Measurements from ENCODE around the gene GNAT2.

GNAT2 gene

DNA sequence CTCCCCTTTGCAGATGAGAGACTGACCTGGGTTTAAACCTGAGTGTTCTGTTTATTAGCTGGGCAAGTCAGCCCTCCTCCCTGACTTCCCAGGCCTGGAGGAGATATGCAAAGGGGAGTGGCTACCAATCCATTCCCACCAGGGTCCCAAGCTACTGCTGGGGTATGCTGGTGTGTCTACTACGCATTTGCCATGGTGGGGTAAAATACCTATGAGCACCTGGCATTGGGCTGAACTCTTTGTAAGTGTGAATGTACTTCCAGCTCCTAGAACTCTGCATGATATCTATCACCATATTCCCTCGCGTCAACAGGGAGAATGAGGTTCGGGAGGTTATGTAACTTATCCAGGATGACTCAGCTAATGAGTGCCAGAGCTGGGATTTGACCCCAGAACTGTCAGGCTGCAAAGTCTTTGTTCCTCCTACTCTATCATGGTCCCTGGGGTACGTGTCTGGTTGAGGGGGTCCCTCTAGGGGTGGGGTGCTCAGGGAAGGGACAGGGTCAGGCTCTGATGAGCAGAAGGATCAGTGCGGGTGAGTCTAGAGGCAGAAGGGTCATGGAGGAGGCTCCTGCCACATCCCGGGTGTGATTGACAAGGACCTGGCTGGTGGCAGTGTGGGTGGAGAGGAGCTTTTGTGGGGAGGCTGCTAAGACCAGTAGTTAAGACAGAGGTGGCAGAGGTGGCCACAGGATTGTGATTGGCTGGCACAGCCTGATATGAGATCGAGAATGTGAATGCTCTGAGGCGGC lies 17.0 kb upstream of the GNAT2 start:
- H3K27ac ChIP-seq: no peak overlapping the region
- TF ChIP-seq, protein P1, sequence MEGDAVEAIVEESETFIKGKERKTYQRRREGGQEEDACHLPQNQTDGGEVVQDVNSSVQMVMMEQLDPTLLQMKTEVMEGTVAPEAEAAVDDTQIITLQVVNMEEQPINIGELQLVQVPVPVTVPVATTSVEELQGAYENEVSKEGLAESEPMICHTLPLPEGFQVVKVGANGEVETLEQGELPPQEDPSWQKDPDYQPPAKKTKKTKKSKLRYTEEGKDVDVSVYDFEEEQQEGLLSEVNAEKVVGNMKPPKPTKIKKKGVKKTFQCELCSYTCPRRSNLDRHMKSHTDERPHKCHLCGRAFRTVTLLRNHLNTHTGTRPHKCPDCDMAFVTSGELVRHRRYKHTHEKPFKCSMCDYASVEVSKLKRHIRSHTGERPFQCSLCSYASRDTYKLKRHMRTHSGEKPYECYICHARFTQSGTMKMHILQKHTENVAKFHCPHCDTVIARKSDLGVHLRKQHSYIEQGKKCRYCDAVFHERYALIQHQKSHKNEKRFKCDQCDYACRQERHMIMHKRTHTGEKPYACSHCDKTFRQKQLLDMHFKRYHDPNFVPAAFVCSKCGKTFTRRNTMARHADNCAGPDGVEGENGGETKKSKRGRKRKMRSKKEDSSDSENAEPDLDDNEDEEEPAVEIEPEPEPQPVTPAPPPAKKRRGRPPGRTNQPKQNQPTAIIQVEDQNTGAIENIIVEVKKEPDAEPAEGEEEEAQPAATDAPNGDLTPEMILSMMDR (IDR thresholded peaks at IDR 0.05; ENCODE audit: low read depth, low read length): no peak
- H3K9me3 ChIP-seq (ENCODE audit: severe bottlenecking): no peaks in the 10 kb centered on the region
- H3K27me3 ChIP-seq (ENCODE audit: insufficient read depth, low read depth, severe bottlenecking): no peaks in the 10 kb centered on the region
- no peak for DNase-seq
- H3K36me3 ChIP-seq: peaks cover 8% of the 10 kb centered on the region
- no peak overlapping the region for H3K4me3 ChIP-seq (ENCODE audit: low read depth, low read length)

DNA sequence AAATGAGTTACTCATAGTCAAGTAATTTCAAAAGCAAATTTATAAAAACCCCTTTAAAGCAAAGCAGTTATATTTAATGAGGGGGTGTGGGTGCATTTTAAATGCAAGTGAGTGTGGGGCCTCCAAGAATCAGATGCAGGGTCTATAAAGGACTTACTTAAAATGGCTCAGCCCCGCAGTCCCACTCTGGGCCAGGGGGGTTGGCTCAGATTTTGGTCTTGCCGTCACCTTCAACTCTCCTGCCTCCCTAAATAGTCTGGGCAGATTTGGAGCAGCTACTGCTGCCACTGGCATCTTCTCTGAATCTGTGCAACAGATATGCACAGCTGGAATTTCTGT lies 16.4 kb upstream of the GNAT2 start:
- no peaks in the 10 kb centered on the region for H3K9me3 ChIP-seq (ENCODE audit: severe bottlenecking)
- TF ChIP-seq, protein P1 (IDR thresholded peaks at IDR 0.05; ENCODE audit: low read depth, low read length): no peak
- H3K27me3 ChIP-seq (ENCODE audit: insufficient read depth, low read depth, severe bottlenecking): no peaks in the 10 kb centered on the region
- no peak overlapping the region for H3K27ac ChIP-seq
- peaks cover 13% of the 10 kb centered on the region for H3K36me3 ChIP-seq
- no peak overlapping the region for H3K4me3 ChIP-seq (ENCODE audit: low read depth, low read length)
- DNase-seq: no peak

DNA sequence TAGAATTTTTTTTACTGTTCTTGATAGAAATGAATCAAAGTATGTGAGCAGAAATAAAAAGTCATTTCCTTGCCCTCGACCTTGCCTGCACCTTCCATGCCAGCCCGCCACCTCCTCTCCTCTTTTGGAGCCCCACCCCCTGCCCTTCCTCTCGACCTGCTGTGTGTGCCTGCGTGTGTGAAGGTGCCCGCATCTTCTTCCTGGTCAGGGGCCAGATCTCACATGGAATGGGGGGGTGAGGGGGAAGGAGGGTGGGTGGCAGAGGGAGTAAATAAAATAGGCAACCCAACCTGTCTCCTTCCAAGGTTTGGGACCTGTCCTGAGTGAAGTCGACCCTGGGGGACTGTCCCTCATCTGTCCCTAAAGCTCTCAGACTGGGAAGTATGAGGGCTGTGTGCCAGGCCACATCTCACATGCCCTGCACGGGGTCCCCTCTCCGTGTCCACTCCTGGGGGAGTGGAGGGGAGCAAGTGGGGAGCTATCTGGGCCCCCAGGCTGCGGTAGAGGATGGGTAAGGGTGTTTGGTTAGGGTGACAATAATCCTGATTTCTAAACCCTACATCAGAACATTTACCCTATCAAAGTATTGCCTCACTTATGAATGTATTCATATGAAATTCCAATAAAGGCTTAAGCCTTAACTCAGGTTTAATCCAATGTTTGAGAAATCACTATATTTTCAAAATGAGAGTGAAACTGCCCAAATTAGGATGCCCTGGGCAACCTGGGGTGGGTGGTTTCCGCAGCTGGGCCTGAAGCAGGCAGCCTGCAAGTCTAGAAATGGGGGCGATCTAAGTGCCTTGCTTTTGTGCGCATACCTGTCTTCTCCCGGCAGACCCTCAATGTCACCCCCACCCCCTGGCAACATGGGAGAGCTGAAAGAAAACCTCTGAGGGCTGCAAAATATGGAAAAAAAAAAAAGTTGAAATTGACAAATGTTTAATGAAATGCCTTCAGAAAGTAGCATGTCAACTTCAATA lies 15.6 kb upstream of the GNAT2 start:
- Histone ChIP-seq H3K9me3 (ENCODE audit: severe bottlenecking) (no peaks in the 10 kb centered on the region), H3K27ac (no peak overlapping the region), H3K36me3 (peaks cover 17% of the 10 kb centered on the region), H3K4me3 (ENCODE audit: low read depth, low read length) (no peak overlapping the region), H3K27me3 (ENCODE audit: insufficient read depth, low read depth, severe bottlenecking) (no peaks in the 10 kb centered on the region)
- TF ChIP-seq, protein P1 (IDR thresholded peaks at IDR 0.05; ENCODE audit: low read depth, low read length): no peak
- no peak for DNase-seq

DNA sequence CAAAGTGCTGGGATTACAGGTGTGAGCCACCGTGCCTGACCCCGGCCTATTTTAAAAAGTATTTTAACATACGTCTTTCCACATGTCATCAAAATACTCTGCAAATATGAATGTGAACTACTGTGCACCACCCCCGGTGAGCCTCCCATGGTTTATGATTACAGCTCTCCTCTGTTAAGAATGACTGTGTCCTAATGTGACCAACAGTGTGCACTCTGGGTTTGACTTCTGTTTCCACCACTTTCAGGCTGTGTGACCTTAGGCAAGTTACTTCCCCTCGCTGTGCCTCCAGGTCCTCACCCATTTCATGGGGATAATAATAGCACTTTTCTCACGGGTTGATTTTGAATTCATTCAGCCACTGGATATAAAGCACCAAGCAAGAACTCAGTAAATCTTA lies 14.9 kb upstream of the GNAT2 start:
- TF ChIP-seq, protein P1 (IDR thresholded peaks at IDR 0.05; ENCODE audit: low read depth, low read length): no peak
- DNase-seq: no peak
- H3K4me3 ChIP-seq (ENCODE audit: low read depth, low read length): no peak overlapping the region
- H3K9me3 ChIP-seq (ENCODE audit: severe bottlenecking): no peaks in the 10 kb centered on the region
- H3K27ac ChIP-seq: no peak overlapping the region
- H3K36me3 ChIP-seq: peaks cover 25% of the 10 kb centered on the region
- H3K27me3 ChIP-seq (ENCODE audit: insufficient read depth, low read depth, severe bottlenecking): no peaks in the 10 kb centered on the region

DNA sequence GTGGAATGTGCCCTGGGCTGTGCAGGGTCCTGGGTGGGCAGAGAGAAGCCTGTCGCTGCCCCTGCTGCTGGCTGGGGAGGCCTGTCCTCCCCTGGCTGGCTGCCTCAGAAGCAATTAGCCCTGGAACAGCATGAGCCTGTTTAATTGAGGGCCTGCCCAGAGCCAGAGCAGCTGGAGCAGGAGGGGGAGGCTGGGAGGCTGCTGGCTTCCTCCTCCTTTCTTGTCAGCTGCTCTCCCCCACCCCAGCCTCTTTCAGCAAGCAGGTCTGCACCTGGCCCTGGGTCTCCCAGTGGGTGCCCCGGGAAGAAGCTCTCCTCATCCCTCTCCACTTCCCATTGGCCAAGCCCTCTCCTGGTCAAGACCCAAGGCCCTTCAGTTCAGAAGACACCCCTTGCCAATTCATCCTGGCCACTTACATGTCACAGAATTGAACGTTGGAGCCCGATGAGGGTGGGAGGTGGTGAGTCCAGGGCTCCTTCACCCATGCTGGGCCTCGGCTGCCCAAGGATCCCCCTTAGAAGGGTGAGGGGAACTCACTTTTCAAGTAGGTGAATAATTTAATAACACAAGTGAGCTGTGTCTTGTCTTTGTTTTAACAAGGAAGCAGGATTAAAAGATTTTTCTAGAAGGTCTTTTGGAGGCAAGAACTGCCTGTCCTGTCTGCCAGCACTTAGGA lies 13.4 kb upstream of the GNAT2 start:
- Histone ChIP-seq H3K4me3 (ENCODE audit: low read depth, low read length) (no peak overlapping the region), H3K27me3 (ENCODE audit: insufficient read depth, low read depth, severe bottlenecking) (no peaks in the 10 kb centered on the region), H3K9me3 (ENCODE audit: severe bottlenecking) (no peaks in the 10 kb centered on the region), H3K36me3 (peaks cover 40% of the 10 kb centered on the region), H3K27ac (peak overlapping the region; percentile 36)
- TF ChIP-seq, protein P1 (IDR thresholded peaks at IDR 0.05; ENCODE audit: low read depth, low read length): 0 out of 2 replicates have a peak, but pooled peaks have one; percentile 2
- peak; percentile 55 for DNase-seq

Measured in WERI-Rb-1 (cell line).